ENCODE data around the gene TM2D1. TPM values are rescaled to one million over a fixed set of nuclear protein-coding genes. Genes with fewer than 3 reads are reported as not detected.

TM2D1 gene
- total RNA-seq, 4 donors from 2014 or later: 50.5 to 73.0 (median 65.7) TPM

DNA sequence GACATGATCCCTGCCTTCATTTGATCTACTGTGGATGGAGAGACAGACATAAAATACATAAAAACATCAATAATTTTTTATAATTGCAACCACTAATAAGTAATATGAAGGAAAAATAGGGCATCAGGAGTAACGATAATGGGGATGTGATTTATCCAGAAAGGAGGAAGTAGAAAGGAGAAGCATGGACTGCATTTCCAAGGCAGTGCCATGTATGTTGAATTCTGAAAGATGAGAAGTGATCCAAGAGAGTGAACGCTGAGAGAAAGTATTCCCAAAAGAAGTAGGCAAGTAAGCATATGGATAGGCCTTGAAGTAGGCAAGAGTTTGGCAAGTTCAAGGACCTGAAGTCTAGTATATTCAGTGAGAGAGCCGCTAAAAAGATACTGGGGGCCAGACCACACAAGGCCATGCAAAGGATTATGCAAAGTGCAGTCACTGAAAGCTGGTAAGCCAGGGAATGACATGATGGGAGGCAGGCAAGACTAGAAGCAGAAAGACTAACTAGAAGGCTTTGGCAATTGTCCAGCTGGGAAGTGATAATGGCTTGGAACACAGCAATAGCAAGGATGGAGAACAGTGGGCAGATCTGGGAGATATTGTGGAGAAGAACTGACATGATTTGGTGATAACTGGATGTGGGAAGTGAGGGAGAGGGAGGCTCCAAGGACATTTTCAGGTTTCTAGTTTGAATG lies 85.9 kb downstream of the TM2D1 start:
- Histone ChIP-seq H3K27me3 (no peaks in the 10 kb centered on the region), H3K4me1 (peaks cover 3 to 59% (median 21%) of the 10 kb centered on the region in 3 donors), H3K4me3 (no peak overlapping the region), H3K36me3 (no peaks in the 10 kb centered on the region), H3K9me3 (no peaks in the 10 kb centered on the region), H3K27ac (peak overlapping the region; percentile 81 to 90 (median 86))
- TF ChIP-seq POLR2A (IDR thresholded peaks at IDR 0.05): no peak
- TF ChIP-seq POLR2AphosphoS5 (IDR thresholded peaks at IDR 0.05): no peak
- TF ChIP-seq EP300 (IDR thresholded peaks at IDR 0.05): no peak
- no peak for TF ChIP-seq CTCF (IDR thresholded peaks at IDR 0.05)
- WGBS, 2 donors (ENCODE audit: low coverage in 1 of 2): 49 to 57% methylated on average over 2 to 3 of the region's 3 CpGs
- no peak for ATAC-seq

GRCh38 chr1:61638296-61638695 lies 86.6 kb downstream of the TM2D1 start:
- Histone ChIP-seq H3K4me3 (no peak overlapping the region), H3K4me1 (peaks cover 3 to 59% (median 21%) of the 10 kb centered on the region in 3 donors), H3K27ac (peak overlapping the region; percentile 81 to 90 (median 86)), H3K36me3 (no peaks in the 10 kb centered on the region), H3K27me3 (no peaks in the 10 kb centered on the region), H3K9me3 (no peaks in the 10 kb centered on the region)
- WGBS, 2 donors (ENCODE audit: low coverage in 1 of 2): 18 to 70% methylated on average over 2 of the region's 2 CpGs
- TF ChIP-seq POLR2A (IDR thresholded peaks at IDR 0.05) (no peak), EP300 (IDR thresholded peaks at IDR 0.05) (peak; percentile 54), CTCF (IDR thresholded peaks at IDR 0.05) (no peak), POLR2AphosphoS5 (IDR thresholded peaks at IDR 0.05) (peak; percentile 99)
- ATAC-seq: peak; percentile 89

- Histone ChIP-seq H3K27ac (peak overlapping the region in 3 of 4 donors; percentile 59 to 86 (median 81)), H3K4me1 (peaks cover 3 to 56% (median 21%) of the 10 kb centered on the region in 3 donors), H3K36me3 (no peaks in the 10 kb centered on the region), H3K9me3 (no peaks in the 10 kb centered on the region), H3K4me3 (no peak overlapping the region), H3K27me3 (no peaks in the 10 kb centered on the region)
- no peak for TF ChIP-seq EP300 (IDR thresholded peaks at IDR 0.05)
- TF ChIP-seq POLR2AphosphoS5 (IDR thresholded peaks at IDR 0.05): no peak
- no peak for TF ChIP-seq CTCF (IDR thresholded peaks at IDR 0.05)
- no peak for TF ChIP-seq POLR2A (IDR thresholded peaks at IDR 0.05)
- no peak for ATAC-seq
- 95 to 100% methylated on average over 2 of the region's 2 CpGs for WGBS, 2 donors (ENCODE audit: low coverage in 1 of 2)
Measured at GRCh38 chr1:61637470-61637869, 87.5 kb downstream of the TM2D1 start.

DNA sequence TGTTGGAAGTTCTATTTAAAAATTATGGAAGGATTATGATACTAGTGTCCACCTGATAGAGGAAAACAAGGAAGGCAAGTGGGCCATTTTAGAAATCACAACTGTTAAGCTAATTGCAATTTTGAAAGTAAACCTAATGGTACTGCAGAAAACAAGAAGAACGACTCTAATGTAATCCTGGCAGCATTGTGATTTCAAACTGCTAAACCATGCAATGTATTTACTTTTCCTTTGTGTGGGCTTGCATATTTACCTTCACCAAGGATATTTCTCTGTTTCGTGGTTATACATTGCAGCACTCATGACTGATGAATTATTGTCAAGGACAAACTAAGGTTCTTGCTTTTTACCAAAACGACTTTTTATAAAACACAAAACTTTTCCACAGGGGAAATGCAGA lies 88.1 kb downstream of the TM2D1 start:
- no peak for TF ChIP-seq EP300 (IDR thresholded peaks at IDR 0.05)
- H3K27me3 ChIP-seq: no peaks in the 10 kb centered on the region
- H3K4me1 ChIP-seq: peaks cover 3 to 49% (median 21%) of the 10 kb centered on the region in 3 donors
- no peaks in the 10 kb centered on the region for H3K36me3 ChIP-seq
- 55 to 81% methylated on average over 3 of the region's 3 CpGs for WGBS, 2 donors (ENCODE audit: low coverage in 1 of 2)
- ATAC-seq: no peak
- H3K27ac ChIP-seq: no peak overlapping the region
- H3K9me3 ChIP-seq: no peaks in the 10 kb centered on the region
- no peak overlapping the region for H3K4me3 ChIP-seq

GRCh38 chr1:61636376-61636775 lies 88.6 kb downstream of the TM2D1 start:
- Histone ChIP-seq H3K27me3 (no peaks in the 10 kb centered on the region), H3K4me3 (no peak overlapping the region), H3K36me3 (no peaks in the 10 kb centered on the region), H3K9me3 (no peaks in the 10 kb centered on the region), H3K27ac (no peak overlapping the region), H3K4me1 (peaks cover 3 to 45% (median 21%) of the 10 kb centered on the region in 3 donors)
- TF ChIP-seq POLR2A (IDR thresholded peaks at IDR 0.05) (no peak), CTCF (IDR thresholded peaks at IDR 0.05) (no peak), POLR2AphosphoS5 (IDR thresholded peaks at IDR 0.05) (no peak), EP300 (IDR thresholded peaks at IDR 0.05) (no peak)
- 63 to 65% methylated on average over 4 of the region's 4 CpGs for WGBS, 2 donors (ENCODE audit: low coverage in 1 of 2)
- ATAC-seq: no peak
